ENCODE measurements around the gene TGM1.
A peak's percentile ranks its signal among the peaks of the same experiment; 100 is the strongest.

The TGM1 gene

DNA sequence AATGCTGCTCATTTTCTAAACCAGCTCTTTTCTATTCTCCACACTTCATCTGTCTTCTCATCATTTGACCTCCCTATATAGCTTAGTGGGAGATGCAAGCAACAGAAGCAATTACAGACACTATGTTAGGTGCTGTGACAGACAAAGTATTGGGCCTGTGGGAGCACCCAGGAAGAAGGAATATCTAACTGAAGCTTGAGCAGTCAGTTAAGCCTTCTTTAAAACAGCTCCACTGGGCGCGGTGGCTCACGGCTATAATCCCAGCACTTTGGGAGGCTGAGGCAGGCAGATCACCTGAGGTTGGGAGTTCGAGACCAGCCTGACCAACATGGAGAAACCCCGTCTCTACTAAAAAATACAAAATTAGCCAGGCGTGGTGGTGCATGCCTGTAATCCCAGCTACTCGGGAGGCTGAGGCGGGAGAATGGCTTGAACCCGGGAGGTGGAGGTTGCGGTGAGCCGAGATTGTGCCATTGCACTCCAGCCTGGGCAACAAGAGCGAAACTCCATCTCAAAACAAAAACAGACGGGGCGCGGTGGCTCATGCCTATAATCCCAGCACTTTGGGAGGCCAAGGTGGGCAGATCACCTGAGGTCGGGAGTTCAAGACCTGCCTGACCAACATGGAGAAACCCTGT, 59.6 kb downstream of the TGM1 start:
- peak; percentile 8 to 11 for DNase-seq

DNA sequence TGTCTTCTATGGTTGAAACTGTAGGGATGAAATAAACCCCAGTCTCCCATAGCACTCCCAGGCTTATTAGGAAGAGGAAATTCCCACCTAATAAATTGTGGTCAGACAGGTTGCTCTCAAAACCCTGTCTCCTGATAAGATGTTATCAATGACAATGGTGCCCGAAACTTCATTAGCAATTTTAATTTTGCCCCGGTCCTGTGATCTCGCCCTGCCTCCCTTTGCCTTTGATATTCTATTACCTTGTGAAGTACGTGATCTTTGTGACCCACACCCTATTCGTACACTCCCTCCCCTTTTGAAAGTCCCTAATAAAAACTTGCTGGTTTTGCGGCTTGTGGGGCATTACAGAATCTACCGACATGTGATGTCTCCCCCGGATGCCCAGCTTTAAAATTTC, 60.4 kb downstream of the TGM1 start:
- DNase-seq, result peak in 1 of 2 experiments; percentile 9
